Chondrocyte (in vitro differentiated cells): ENCODE data around the gene BMPR2. TPM values are rescaled to one million over a fixed set of nuclear protein-coding genes. Genes with fewer than 3 reads are reported as not detected.
A peak's percentile ranks its signal among the peaks of the same experiment; 100 is the strongest.
"Not testable (repeated sequence)": the region's sequence is repeated elsewhere in the genome, so short reads cannot be mapped to it uniquely, and the experiment has no call there.

Source experiments
- DNase-seq: peaks from one replicate; pipeline ENCODE4 v3.0.0; 2021; ENCODE audit warnings: mixed read lengths, low spot score
- H3K27ac Mint-ChIP-seq: one replicate; pipeline ENCODE4 v1.8.0; 2021; ENCODE audit warnings: mild to moderate bottlenecking, moderate library complexity, mixed read lengths; ENCODE audit not compliant: unreplicated experiment
- H3K27me3 Mint-ChIP-seq: 2 replicates; pipeline ENCODE4 v1.8.0; 2021; ENCODE audit warnings: low read depth, mixed read lengths
- H3K36me3 Mint-ChIP-seq: 2 replicates; pipeline ENCODE4 v1.8.0; 2021; ENCODE audit warnings: low read depth, mixed read lengths
- H3K4me1 Mint-ChIP-seq: 2 replicates; pipeline ENCODE4 v1.8.0; 2021; ENCODE audit warnings: low read depth, mild to moderate bottlenecking, mixed read lengths
- H3K4me3 Mint-ChIP-seq: one replicate; pipeline ENCODE4 v1.8.0; 2021; ENCODE audit warnings: mild to moderate bottlenecking, moderate library complexity, mixed read lengths; ENCODE audit not compliant: unreplicated experiment
- H3K9me3 Mint-ChIP-seq: 2 replicates; pipeline ENCODE4 v1.8.0; 2021; ENCODE audit warnings: low read depth, mixed read lengths
- total RNA-seq: library from RNA; stranded (reverse); gene quantifications from 3 replicates; pipeline ENCODE4 v1.2.1, GENCODE V29; 2021
- TF ChIP-seq, protein P1 (sequence below): fragments of 200-600 bp; sonication (generic); IDR thresholded peaks from 2 replicates; pipeline ENCODE4 v1.5.0; 2021; ENCODE audit warnings: antibody characterized with exemption, mild to moderate bottlenecking, moderate library complexity

BMPR2 gene
- total RNA-seq, 1 donor from 2014 or later = 92.0 TPM

DNA sequence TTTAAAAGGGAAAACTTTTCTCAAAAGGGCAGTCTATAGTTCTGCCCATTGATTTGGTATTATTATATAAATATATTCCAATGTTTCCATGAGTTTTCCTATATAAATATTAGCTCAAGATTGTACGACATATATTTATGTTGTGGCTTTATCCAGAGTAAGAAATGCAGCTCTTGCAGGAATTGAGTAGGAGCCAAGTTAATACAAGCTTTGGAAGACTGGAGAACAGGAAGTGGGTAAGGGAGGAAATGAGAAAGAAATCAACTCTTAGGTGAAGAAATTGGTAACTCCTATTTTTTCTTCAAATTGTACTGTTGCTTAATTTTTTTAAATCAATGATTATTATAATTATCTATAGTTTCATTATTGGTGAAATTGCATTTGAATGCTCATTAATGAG is 153.3 kb downstream of the BMPR2 start:
- TF ChIP-seq, protein P1, sequence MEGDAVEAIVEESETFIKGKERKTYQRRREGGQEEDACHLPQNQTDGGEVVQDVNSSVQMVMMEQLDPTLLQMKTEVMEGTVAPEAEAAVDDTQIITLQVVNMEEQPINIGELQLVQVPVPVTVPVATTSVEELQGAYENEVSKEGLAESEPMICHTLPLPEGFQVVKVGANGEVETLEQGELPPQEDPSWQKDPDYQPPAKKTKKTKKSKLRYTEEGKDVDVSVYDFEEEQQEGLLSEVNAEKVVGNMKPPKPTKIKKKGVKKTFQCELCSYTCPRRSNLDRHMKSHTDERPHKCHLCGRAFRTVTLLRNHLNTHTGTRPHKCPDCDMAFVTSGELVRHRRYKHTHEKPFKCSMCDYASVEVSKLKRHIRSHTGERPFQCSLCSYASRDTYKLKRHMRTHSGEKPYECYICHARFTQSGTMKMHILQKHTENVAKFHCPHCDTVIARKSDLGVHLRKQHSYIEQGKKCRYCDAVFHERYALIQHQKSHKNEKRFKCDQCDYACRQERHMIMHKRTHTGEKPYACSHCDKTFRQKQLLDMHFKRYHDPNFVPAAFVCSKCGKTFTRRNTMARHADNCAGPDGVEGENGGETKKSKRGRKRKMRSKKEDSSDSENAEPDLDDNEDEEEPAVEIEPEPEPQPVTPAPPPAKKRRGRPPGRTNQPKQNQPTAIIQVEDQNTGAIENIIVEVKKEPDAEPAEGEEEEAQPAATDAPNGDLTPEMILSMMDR = no peak
- Mint-ChIP-seq H3K27ac (no peak overlapping the region), H3K4me1 (peaks cover 22% of the 10 kb centered on the region), H3K27me3 (no peaks in the 10 kb centered on the region), H3K4me3 (no peak overlapping the region), H3K9me3 (no peaks in the 10 kb centered on the region), H3K36me3 (peaks cover 18% of the 10 kb centered on the region)
- DNase-seq = no peak

DNA sequence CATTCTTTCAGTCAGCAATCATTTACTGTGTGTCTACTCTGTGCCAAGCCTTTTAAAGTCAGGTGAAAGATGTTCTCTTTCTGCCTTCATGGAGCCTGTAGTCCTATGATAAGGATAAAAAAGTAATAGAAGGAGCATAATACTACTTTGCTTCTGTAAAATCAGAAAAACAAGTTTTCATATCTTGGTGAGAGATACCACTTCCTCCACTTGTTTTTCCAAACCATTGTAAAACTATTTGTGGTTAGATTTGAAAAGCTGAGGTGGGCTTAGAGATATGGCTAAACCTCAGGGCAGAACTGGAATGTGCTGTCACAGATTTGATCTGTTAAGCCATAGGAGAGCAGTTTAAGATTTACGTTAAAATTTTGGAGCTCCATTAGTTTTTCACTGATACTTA is 153.9 kb downstream of the BMPR2 start:
- no peaks in the 10 kb centered on the region for H3K9me3 Mint-ChIP-seq
- peaks cover 17% of the 10 kb centered on the region for H3K36me3 Mint-ChIP-seq
- H3K27me3 Mint-ChIP-seq = no peaks in the 10 kb centered on the region
- TF ChIP-seq, protein P1 = no peak
- no peak overlapping the region for H3K27ac Mint-ChIP-seq
- no peak for DNase-seq
- H3K4me1 Mint-ChIP-seq = peaks cover 22% of the 10 kb centered on the region
- no peak overlapping the region for H3K4me3 Mint-ChIP-seq

DNA sequence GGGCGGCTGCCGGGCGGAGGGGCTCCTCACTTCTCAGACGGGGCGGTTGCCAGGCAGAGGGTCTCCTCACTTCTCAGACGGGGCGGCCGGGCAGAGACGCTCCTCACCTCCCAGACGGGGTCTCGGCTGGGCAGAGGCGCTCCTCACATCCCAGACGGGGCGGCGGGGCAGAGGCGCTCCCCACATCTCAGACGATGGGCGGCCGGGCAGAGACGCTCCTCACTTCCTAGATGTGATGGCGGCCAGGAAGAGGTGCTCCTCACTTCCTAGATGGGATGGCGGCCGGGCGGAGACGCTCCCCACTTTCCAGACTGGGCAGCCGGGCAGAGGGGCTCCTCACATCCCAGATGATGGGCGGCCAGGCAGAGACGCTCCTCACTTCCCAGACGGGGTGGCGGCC is 159.2 kb downstream of the BMPR2 start:
- H3K27ac Mint-ChIP-seq, H3K27me3 Mint-ChIP-seq, H3K9me3 Mint-ChIP-seq, H3K36me3 Mint-ChIP-seq, DNase-seq, H3K4me3 Mint-ChIP-seq: not testable (repeated sequence)
- H3K4me1 Mint-ChIP-seq = peaks cover 11% of the 10 kb centered on the region

DNA sequence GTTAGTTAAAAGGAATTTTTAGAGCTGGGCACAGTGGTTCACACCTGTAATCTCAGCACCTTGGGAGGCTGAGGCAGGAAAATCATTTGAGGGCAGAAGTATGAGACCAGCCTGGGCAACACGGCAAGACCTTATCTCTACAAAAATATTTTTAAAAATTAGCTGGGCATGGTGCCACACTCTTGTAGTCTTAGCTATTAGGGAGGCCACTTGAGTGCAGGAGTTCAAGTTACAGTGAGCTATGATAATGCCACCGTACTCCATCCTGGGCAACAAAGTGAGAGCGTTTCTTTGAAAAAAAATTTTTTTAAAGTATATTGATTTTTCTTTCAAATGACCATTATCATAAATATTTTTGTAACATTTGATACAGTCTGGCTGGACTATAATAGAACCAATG is 165.0 kb downstream of the BMPR2 start:
- TF ChIP-seq, protein P1 = no peak
- Mint-ChIP-seq H3K4me1 (peaks cover 32% of the 10 kb centered on the region), H3K9me3 (no peaks in the 10 kb centered on the region), H3K27me3 (no peaks in the 10 kb centered on the region), H3K4me3 (no peak overlapping the region), H3K27ac (peak overlapping the region; percentile 60), H3K36me3 (peaks cover 4% of the 10 kb centered on the region)
- DNase-seq = no peak

DNA sequence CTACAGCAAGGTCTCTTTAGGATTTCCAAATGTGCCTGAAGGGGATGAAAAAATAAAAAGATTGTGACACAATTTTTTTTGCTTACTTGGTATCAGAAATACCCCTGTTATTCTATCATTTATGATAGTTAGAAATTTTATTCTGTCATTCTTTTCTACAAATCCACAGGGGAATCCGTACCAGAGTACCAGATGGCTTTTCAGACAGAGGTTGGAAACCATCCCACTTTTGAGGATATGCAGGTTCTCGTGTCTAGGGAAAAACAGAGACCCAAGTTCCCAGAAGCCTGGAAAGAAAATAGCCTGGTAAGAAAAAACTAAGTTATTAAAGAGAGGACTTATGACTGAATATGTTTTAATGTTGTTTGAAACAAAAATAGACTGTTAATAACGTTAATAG is 166.0 kb downstream of the BMPR2 start:
- no peak for DNase-seq
- TF ChIP-seq, protein P1 = no peak
- Mint-ChIP-seq H3K4me3 (no peak overlapping the region), H3K36me3 (peaks cover 4% of the 10 kb centered on the region), H3K4me1 (peaks cover 32% of the 10 kb centered on the region), H3K27ac (no peak overlapping the region), H3K9me3 (no peaks in the 10 kb centered on the region), H3K27me3 (no peaks in the 10 kb centered on the region)

DNA sequence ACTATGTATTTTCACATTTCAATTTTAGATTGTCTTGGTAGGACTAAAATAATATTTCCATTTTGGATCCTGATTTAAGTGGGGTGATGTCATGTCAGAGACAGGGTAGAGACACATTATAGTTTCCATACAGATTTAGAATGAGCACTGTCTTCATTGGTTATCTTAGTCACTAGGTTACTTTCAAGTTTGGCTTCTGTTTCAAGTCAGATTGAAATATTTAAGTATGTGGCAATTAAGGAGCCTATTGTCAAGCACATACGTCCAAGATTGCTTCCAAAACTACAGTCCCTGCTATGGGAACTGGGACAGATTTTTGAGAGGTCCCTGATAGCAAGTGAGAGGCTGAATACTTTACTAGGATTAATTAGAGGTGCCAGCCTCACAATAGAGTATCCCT is 169.4 kb downstream of the BMPR2 start:
- Mint-ChIP-seq H3K9me3 (no peaks in the 10 kb centered on the region), H3K27me3 (no peaks in the 10 kb centered on the region), H3K36me3 (peaks cover 12% of the 10 kb centered on the region), H3K4me3 (no peak overlapping the region), H3K4me1 (peaks cover 31% of the 10 kb centered on the region), H3K27ac (no peak overlapping the region)
- no peak for DNase-seq
- TF ChIP-seq, protein P1 = no peak
